Endodermal cell (in vitro differentiated cells): Measurements from ENCODE around the gene RASAL2. TPM values are rescaled to one million over a fixed set of nuclear protein-coding genes. Genes with fewer than 3 reads are reported as not detected.

ENCODE experiments used
- DNase-seq: peaks from one replicate; pipeline ENCODE4 v3.0.0-alpha.2; 2017
- H3K27ac ChIP-seq: 2 replicates; pipeline ENCODE4 v1.5.1; 2013; ENCODE audit warnings: mild to moderate bottlenecking, low read depth, low read length, moderate library complexity
- H3K27me3 ChIP-seq: 2 replicates; pipeline ENCODE4 v1.6.1; 2013; ENCODE audit warnings: mild to moderate bottlenecking, low read length, moderate library complexity; ENCODE audit not compliant: insufficient read depth, control insufficient read depth, poor library complexity, severe bottlenecking
- H3K36me3 ChIP-seq: 2 replicates; pipeline ENCODE4 v1.7.0; 2013; ENCODE audit warnings: mild to moderate bottlenecking, low read length, moderate library complexity; ENCODE audit not compliant: control insufficient read depth, insufficient read depth
- H3K4me1 ChIP-seq: one replicate; pipeline ENCODE4 v1.7.0; 2013; ENCODE audit warnings: low read length; ENCODE audit not compliant: control insufficient read depth, insufficient read depth
- H3K4me3 ChIP-seq: 2 replicates; pipeline ENCODE4 v1.5.1; 2013; ENCODE audit warnings: mild to moderate bottlenecking, low read length, moderate library complexity
- H3K9ac ChIP-seq: 2 replicates; pipeline ENCODE4 v1.6.1; 2013; ENCODE audit warnings: mild to moderate bottlenecking, low read length, moderate library complexity; ENCODE audit not compliant: poor library complexity, severe bottlenecking; ENCODE audit errors: extremely low read depth
- H3K9me3 ChIP-seq: 2 replicates; pipeline ENCODE4 v1.6.1; 2013; ENCODE audit warnings: mild to moderate bottlenecking, low read length, moderate library complexity; ENCODE audit not compliant: control insufficient read depth
- H3K27ac Mint-ChIP-seq: 2 replicates; pipeline ENCODE4 v1.8.0; 2020; ENCODE audit warnings: mixed read lengths
- H3K27me3 Mint-ChIP-seq: 2 replicates; pipeline ENCODE4 v1.8.0; 2021; ENCODE audit warnings: mild to moderate bottlenecking, mixed read lengths; ENCODE audit not compliant: insufficient read depth
- H3K36me3 Mint-ChIP-seq: 2 replicates; pipeline ENCODE4 v1.8.0; 2020; ENCODE audit warnings: low read depth, mixed read lengths
- H3K4me1 Mint-ChIP-seq: 2 replicates; pipeline ENCODE4 v1.8.0; 2020; ENCODE audit warnings: mixed read lengths
- H3K4me3 Mint-ChIP-seq: 2 replicates; pipeline ENCODE4 v1.8.0; 2020; ENCODE audit warnings: mild to moderate bottlenecking, moderate library complexity, mixed read lengths
- H3K9me3 Mint-ChIP-seq: 2 replicates; pipeline ENCODE4 v1.8.0; 2020; ENCODE audit warnings: mild to moderate bottlenecking, mixed read lengths
- CTCF ChIP-seq: fragments of 200-600 bp; sonication (generic); conservative IDR thresholded peaks from 2 replicates; pipeline ENCODE4 v1.5.0; 2021; ENCODE audit warnings: antibody characterized with exemption, mild to moderate bottlenecking
- WGBS, 2 experiments: methylation state at CpG; one replicate each; pipeline versions ENCODE4 v1.1.5 to v1.1.7; 2013; ENCODE audit warnings: missing lambda C conversion rate in 2 of 2, mixed read lengths in 1 of 2; ENCODE audit not compliant: insufficient coverage in 1 of 2, insufficient read length in 1 of 2; 5-methylcytosine and 5-hydroxymethylcytosine counted together
- total RNA-seq, 2 donors: library from RNA; stranded (reverse); fragmentation: NEBNext Ultra II Directional in 1 of 2; extraction: Animal tissue kit (Norgen Biotek cat#: 25700) in 1 of 2; gene quantifications; 2 replicates in 1 of 2; 3 replicates in 1 of 2; pipeline ENCODE4 v1.2.1, GENCODE V29; 2021

RASAL2 gene
- total RNA-seq, 2 donors from 2014 or later, result 21.8 to 22.1 TPM

GRCh38 chr1:178434360-178434759 is 340.5 kb downstream of the RASAL2 start:
- H3K36me3 Mint-ChIP-seq, result no peaks in the 10 kb centered on the region
- Histone ChIP-seq H3K4me3 (no peak overlapping the region), H3K9me3 (no peaks in the 10 kb centered on the region), H3K36me3 (no peaks in the 10 kb centered on the region), H3K4me1 (no peaks in the 10 kb centered on the region), H3K9ac (no peak overlapping the region), H3K27ac (no peak overlapping the region), H3K27me3 (no peaks in the 10 kb centered on the region)
- 85% methylated on average over 1 of the region's 1 CpG; no CpG with 5 or more reads in 1 of the 2 experiments for WGBS, 2 experiments
- no peak overlapping the region for H3K4me3 Mint-ChIP-seq
- no peak for DNase-seq
- no peak for TF ChIP-seq CTCF
- H3K27me3 Mint-ChIP-seq, result no peaks in the 10 kb centered on the region
- H3K27ac Mint-ChIP-seq, result no peak overlapping the region
- no peaks in the 10 kb centered on the region for H3K9me3 Mint-ChIP-seq
- peaks cover 8% of the 10 kb centered on the region for H3K4me1 Mint-ChIP-seq

GRCh38 chr1:178434899-178435435 is 341.1 kb downstream of the RASAL2 start:
- Mint-ChIP-seq H3K4me1 (peaks cover 8% of the 10 kb centered on the region), H3K27ac (no peak overlapping the region), H3K9me3 (no peaks in the 10 kb centered on the region), H3K4me3 (no peak overlapping the region), H3K27me3 (no peaks in the 10 kb centered on the region), H3K36me3 (no peaks in the 10 kb centered on the region)
- H3K9me3 ChIP-seq, result no peaks in the 10 kb centered on the region
- no peak overlapping the region for H3K27ac ChIP-seq
- no peak for DNase-seq
- H3K4me3 ChIP-seq, result no peak overlapping the region
- no peaks in the 10 kb centered on the region for H3K4me1 ChIP-seq
- H3K9ac ChIP-seq, result no peak overlapping the region
- no peaks in the 10 kb centered on the region for H3K36me3 ChIP-seq
- H3K27me3 ChIP-seq, result no peaks in the 10 kb centered on the region
- no peak for TF ChIP-seq CTCF

GRCh38 chr1:178436899-178437298 is 343.0 kb downstream of the RASAL2 start:
- DNase-seq, result no peak
- Mint-ChIP-seq H3K27me3 (no peaks in the 10 kb centered on the region), H3K9me3 (no peaks in the 10 kb centered on the region), H3K36me3 (peaks cover 11% of the 10 kb centered on the region), H3K27ac (peak overlapping the region; percentile 5), H3K4me1 (peaks cover 8% of the 10 kb centered on the region), H3K4me3 (no peak overlapping the region)
- Histone ChIP-seq H3K4me1 (no peaks in the 10 kb centered on the region), H3K27me3 (no peaks in the 10 kb centered on the region), H3K9ac (no peak overlapping the region), H3K4me3 (no peak overlapping the region), H3K9me3 (peaks cover 6% of the 10 kb centered on the region), H3K36me3 (peaks cover 9% of the 10 kb centered on the region), H3K27ac (no peak overlapping the region)
- 91% methylated on average over 2 of the region's 2 CpGs; no CpG with 5 or more reads in 1 of the 2 experiments for WGBS, 2 experiments
- no peak for TF ChIP-seq CTCF
